CD4-positive, alpha-beta T cell treated with Interleukin-10 for 1 hour (primary cell): ENCODE measurements around the gene OPN4.

Experiments
- DNase-seq: peaks from one replicate; pipeline ENCODE4 v3.0.0-alpha.2; 2020

OPN4 gene

DNA sequence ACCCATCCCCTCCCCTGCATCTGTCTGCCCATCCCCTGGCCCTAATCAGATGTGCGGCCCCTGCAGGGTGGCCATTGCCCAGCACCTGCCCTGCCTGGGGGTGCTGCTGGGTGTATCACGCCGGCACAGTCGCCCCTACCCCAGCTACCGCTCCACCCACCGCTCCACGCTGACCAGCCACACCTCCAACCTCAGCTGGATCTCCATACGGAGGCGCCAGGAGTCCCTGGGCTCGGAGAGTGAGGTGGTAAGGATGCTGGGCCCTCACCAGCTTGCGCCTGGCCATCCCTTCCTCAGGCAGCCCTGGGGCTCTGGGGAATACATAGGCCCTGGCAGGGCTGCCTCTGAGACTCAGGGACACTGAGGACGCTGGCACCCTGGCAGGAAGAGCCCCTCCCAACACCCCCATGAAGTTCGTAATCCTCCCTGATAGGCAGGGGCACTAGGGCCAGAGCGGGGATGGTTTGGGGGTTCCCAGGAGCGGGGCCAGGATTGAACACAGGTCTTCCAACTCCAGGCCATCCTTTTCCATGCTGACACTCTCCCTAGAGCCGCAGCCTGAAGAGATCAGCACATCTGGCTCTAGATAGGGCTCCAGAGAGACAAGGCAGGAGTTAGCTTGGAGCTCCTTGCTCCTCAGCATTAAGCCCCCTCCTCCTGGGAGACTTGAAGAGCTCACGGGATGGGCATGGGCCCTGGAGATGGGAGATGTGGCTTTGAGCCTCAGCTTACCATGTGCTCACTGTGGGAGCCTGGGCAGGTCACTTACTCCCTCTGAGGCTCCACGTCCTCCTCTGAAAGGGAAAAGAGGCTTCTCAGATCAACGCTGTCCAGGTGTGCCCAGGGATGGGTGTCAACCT is 8.1 kb downstream of the OPN4 start:
- DNase-seq, result no peak

DNA sequence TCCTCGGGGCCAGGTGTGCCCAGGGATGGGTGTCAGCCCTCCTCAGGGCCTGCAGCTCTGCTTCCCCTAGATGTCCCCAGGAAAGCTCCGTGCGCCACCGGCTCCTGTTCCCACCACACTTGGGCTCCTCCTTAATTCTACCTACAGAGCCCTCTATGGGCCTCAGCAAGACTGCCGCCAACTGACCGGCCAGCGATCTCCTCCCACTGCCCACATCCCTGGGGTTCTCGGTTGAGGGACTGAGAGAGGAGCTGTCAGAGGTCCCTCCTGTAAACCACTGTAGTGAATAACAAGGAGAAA is 8.6 kb downstream of the OPN4 start:
- DNase-seq, result no peak

DNA sequence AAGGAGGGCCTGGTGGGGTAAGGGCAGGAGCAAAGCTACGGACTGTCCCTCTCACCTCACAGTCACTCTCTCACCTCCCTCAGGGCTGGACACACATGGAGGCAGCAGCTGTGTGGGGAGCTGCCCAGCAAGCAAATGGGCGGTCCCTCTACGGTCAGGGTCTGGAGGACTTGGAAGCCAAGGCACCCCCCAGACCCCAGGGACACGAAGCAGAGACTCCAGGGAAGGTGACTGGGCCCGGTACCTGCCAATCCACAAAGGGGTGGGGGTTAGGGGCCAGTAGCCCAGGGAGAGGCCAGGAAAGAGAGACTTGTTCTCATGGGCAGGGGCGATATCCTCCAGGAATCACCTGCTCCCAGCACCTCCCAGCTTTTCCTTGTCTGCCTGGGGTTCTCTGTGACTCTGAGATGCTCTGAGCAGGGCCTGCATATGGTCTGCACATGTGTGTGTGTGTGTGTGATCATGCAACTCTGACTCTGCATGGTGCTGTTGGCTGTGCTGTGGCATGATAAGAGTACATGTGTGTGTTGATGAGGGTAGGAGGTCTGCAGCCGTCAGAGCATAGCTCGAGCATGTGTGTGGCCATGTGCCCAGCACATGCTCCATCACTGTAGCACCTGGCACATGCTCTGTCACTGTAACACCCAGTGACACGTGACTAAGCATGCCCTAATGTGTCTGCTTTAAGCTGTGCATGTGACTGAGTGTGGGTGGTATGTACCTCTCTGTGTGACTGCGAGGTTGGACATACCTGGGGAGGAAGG is 9.4 kb downstream of the OPN4 start:
- no peak for DNase-seq

DNA sequence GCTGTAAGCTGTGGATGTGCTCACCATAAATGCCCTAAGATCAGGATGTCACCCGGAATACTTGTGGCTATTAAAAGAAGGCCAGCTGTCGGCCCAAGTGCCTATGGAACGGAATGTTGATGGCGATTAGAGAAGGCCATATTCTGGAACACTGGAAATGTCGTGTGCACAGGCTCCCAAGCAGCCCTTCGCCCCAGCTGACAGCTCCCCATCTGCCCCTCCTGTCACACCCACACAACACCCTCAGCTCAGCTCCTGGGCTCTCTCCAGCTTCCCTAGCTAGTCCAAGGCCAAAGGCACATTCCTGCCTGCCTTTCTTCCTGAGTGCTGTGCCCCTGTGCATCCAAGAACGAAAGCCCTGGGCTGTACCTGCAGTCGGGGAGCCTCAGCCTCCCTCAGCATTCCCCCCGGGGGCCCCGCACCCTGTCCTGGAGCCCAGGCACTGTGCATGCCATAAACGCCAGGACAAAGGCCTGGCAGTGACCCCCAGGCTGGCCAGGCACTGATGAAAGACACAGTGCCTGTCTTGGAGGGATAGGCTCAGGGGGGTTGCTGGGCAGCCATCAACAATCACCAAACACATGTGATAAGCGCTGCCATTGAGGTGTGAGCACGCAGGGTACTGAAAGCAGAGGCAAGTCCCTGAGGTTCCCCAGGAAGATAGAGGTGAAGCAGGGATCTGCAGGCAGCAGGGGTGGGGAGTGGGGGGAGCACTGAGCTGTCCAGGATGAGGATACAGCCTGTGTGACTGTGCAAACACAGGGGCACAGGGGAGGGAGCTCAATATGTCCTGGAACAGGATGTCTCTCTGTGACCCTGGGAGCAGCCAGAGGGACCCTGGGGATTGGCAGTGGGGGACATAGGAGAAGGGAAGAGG is 10.2 kb downstream of the OPN4 start:
- DNase-seq, result no peak

DNA sequence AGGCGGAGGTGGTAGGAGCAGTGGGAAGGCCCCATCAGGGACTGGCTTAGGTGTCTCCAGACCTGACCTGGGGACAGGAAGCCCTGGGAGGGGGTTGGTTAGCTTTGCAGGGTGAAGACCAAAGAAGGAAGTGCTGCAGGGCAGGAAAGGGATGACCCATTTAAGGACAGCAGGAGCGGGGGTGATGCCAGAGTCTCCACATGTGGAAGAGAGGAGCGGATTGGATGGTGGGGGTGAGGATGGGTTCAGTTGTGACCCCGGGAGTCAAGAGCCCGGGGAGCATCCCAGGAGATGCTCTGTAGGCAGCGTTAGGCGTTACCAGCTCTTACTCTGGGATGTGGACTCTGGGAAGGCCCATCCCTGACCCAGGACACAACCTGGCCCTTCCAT is 10.9 kb downstream of the OPN4 start:
- DNase-seq, result no peak

DNA sequence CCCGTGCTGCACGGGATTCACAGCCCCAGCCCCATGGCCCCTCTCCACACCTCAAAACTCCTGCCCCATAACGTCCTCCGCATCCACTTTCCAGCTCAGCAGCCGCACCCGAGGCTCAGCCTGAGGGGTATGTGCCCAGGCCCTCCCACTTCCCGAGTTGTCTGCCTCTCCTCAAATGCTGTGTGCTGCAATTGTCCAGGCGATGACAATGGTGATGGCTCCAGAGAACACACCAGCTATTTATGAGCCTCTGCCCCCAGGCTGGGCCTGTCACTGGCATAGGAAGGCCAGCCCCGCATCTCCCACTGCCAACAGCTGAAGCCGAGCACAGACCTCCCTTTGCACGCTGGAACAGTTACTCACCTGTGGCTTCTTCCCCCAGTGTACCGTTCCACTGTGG is 11.5 kb downstream of the OPN4 start:
- DNase-seq, result no peak

DNA sequence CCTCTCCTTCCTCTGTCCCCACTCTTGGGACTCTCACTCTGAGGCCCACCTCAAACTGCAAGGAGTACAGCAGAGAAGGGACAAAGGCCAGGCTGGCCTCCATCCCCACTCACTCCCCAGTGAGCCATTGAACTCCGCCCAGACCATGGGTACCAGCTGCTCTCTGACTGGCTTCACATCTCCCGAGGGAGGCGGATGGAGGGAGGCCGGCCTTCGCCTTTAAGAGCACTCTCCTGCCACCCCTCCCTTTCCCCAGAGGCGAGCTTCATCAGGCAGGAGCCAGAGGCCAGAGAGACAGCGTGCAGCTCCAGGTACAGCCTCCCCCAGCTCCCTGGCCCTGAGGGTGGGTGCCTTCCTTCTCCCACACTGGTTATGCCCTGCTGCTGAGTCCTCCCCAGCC is 12.2 kb downstream of the OPN4 start:
- no peak for DNase-seq

DNA sequence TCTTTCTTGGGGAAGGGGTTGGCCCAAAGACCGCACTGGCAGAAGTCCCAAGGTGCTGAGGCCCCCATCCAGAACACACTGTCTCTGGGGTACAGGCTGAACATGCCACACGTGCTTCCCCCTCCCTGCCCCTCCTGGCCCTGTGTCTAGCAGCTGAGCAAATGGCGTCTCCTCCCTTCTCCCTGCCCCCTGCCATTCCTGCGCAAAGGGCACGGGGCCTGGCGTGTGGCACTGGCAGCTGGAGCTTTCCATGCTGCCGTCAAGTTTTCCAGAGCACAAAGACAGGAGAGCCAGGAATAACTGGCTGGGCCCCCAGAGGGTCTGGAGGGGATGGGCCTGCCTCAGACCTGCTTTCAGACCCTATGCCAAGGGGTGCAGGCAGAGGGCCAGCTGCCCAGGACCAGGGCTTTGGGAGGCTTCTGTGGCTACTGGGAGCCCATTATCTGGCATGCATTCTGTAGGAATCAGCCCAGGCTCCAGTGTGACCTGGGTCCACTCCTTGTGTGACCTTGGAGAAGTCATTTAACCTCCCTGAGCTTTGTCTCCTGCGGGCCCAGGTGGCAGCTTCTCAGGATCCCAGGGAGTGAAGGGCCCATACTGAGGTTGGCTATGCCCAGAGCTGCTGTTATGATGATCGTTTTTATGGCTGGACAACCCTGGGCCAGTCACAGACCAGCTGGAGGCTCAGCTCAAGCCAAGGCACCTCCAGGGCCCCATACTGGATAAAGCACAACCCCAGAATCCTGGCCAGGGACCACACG is 13.3 kb downstream of the OPN4 start:
- no peak for DNase-seq

DNA sequence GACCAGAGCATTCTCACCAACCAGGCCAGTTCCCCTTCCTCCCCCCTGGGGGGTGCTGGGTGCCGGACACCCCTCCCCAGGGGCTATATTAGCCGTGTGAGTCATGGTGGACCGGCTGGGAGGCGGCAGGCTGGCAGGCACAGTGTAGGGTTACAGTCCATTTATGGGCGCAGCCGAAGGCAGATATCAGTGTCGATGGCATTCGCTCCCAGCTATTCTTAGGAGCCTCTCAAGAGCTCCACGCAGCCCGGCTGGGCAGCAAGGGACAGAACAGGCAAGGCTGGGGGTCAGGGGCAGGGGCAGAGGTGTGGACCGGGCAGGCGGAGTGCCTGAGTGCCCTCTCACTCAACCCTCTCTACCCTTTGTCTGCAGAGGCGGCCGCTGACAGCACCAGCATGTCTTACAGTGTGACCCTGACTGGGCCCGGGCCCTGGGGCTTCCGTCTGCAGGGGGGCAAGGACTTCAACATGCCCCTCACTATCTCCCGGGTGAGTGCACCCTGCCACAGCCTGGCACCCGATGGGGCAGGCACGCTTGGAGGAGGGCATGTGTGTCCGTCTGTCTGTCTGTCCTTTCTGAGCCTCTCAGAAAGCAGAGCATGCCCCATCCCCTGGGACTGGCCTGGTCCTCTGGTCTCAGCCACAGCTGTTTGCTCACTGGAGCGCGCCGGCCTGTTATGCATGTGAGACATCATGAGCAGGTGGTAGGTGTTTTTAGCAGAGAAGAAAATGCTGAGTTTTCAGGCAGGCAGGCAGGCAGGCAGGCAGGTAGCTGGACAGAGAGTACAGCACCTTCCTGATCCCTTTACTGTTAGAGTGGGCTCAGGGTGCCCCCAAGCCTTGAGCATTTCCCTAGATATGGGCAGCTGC is 14.2 kb downstream of the OPN4 start, which contains the start of gene LDB3:
Gene LDB3, plus strand, starts transcription at position 215 of the 869 bp plus-strand sequence. Its CDS starts 181 bp downstream, at position 396.
- no peak for DNase-seq

DNA sequence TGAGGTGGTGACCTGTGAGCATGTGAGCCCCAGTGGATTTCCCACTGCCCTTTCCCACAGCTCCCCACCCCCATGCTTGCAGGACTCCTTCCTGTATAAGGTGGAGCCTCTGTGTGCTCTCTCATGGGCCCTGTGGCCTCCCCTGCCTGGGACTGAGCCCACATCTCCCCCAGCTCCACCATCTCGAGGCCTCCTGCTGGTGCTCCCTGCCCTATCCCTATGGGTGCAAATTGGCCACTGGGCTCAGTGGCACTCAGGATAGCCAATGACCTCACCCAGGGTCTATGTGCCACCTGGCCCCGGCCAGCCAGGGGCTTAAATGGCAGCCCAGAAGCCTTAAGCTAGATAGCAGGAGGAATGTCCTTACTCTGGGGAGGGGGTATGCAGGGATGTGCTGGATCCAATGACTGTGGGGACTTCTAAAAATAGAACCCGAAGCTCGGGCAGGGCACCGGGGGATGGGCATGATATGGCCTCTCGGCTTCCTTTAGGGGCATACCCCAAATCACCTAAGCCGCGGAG is 16.0 kb downstream of the OPN4 start:
- no peak for DNase-seq

DNA sequence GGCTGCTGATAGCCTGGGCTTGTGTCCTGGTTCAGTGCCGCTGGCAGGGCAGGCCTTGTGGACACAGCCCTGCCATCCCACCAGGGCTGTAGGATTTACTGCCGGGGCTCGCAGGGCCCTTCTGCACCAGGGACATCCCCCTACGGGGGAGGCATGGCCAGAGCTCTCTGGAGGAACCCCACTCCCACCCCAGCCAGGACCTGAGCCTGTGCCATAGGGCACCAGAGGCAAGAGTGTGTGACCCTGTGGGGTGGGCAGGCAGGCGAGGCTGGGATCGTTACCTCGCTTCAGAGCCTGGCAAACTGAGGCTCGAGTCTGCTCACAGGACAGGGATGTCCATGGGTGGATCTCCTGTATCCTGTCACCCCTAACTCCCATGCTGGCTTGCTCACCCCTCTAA is 16.5 kb downstream of the OPN4 start:
- no peak for DNase-seq

DNA sequence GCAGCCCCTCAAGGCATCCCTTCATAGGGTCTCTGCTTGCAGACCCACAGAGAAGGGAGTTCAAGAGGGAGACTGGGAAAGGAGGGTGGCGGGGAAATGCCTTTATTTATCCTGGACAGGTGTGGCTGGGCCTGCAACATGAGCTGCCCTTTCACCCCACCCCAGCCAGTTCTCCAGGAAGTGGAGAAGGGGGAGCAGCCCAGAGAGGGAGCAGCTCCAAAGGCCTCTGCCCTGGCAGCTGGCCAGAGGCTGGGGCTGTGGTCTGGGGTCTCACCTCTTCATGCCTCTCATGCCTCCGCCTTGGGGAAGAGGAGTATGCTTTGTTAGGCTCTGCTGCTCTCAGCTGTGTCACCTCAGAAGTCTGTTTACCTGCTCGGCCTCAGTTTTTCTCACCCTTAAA is 17.1 kb downstream of the OPN4 start:
- no peak for DNase-seq

DNA sequence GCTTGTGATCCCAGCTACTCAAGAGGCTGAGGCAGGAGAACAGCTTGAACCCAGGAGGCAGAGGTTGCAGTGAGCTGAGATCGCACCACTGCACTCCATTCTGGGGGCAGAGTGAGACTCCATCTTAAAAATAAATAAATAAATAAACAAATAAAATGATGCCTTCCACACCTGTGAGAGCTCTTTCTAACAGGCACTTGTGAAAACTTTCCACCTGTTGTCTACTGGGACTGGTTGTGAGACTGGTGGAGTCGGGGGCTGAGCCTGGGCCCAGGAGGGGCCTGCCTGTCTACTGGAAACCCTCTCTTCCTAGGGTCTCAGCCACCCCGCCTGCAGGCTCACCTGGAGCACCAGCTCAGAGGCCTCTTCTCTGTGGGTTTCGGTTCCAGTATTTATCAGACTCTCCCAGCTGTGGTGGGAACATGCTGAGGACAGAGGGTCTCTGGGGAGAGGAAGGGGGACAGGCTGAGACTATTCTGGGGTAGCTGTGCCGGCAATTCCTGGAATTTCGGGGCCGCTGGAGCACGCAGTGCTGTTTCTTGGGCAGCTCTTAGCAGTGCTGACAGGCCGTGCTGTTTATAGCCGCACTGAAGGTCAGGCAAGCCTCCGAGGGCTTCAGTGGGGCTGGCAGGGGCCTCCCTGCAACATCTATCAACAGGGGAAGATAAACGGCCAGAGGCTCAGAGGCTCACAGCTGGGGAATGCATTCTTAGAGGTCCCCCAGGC is 17.8 kb downstream of the OPN4 start:
- DNase-seq, result no peak

DNA sequence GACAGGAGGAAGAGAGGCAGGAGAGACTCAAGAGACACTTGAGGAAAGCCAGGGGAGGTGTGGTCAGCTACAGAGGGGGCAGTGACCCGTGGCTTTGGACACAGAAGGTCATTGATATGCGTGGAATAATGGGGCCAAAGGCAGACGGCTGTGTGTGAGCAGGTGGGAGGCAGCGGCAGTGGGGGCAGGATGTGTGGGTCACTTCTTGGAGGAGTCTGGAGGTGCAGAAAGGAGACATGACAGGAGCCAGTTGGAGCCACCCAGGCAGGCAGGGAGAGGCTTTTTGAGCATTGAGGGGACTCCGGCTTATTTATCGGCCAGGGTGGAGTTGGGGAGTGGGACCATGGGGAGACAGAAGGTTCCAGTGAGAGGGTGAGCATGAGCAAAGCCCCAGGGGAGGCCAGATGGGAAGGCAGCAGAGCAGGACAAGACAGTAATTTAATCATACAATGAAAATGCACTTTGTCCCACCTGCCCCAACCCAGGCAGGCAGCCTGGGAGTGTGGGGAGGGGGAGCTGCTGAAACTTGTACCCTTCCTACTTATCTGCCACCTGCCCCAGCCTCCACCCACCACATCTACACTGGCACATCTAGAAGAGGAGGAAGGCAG is 19.0 kb downstream of the OPN4 start:
- DNase-seq, result no peak

DNA sequence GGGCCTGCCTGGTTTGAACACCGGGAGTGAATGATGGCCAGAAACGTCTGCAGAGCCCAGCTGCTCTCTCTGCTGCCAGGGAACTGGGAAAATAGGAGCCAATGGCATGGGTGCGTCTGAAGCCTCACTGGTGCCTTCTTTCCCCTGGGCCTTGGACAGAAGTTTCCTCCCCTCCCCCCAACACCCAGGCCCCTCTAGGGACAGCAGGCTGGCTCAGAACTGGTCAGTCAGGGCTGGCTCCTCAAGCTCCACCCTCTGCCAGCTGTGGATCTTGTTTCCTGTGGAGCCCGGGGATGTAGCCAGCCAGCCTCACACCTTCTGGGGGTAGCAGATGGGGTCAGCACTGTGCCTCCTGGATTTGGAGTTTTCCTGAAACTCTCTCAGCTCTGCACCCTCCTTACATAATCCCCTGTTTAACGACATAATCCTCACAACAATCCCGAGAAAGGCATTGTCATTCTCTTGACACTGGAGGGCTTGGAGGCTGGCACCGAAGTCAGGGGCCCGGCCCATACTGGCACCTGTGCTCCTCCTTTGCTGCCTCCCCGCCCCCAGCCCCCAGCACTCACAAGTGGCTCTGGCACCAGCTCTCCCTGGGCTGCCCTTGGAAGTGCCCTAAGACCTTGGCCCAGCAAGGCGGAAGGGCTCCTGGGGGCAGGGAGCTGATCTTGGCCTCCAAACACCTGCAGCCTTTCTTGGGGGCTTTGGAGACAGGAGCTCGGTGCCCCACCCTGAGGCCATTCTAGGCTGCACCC is 19.7 kb downstream of the OPN4 start:
- DNase-seq, result no peak

DNA sequence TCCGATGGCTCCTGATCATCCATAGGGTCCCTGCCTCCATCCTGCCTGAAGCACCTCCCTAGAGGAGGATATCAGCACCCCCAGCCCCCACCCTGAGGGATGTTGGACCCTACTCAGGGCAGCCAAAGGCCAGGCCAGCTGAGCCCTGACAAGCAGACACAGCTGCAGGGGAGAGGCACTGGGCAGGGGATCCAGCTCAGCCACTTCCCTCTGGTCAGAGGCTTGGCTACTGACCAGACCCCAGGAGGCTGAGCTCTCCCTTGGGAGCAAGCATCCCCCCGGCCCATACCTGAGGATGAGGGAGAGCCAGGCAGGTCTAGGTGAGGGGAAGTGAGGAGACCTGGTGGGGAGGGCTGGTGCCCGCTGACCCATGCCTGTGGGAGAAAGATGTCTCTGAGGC is 20.6 kb downstream of the OPN4 start:
- no peak for DNase-seq

DNA sequence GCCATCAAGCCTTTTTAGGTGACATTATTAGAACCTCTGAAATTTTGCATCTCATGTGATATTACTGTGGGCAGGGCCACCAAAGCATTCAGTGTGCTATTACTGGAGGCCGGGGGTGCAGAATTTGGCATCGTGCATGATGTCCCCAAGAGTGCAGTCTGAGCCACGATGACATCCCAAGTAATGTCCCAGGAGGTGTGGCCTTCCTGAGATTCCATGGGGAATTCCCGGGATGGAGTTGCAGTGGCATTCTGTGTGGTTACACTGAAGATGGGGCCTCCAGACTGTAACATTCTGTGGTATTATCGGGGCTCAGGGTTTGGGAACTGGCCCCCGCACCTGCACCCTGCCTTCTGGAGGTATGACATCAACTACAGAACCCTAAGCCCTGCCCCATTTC is 23.0 kb downstream of the OPN4 start:
- DNase-seq, result no peak

DNA sequence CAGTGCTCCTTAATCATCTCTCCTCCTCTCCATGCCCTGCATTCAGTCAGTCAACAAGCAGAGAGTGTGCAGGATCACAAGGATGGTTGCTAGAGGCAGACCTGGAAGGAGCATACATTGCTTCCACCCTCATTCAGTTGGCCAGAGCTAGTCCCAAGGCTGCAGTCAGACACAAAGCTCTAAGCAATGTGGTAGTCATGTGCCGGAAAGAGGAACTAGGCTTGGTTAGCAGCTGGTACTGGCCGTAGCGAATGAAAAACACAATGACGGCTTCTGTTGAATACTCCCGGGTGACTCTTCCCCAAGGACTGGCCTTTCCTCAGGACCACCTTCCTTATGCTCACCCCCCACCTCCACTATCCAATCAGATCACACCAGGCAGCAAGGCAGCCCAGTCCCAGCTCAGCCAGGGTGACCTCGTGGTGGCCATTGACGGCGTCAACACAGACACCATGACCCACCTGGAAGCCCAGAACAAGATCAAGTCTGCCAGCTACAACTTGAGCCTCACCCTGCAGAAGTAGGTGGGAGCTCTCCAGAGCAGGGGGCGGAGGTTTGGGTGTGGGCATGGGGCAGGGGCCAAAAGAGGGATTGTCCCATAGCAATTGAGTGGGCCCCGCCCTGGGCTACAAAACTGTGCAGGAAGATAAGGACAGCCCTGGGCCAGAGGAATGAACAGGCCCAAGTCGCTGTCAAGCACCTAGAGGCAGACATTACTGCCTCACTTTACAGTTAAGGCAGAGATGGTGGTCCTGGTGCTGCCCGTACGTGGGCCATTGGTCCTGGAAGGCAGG is 24.8 kb downstream of the OPN4 start:
- no peak for DNase-seq

DNA sequence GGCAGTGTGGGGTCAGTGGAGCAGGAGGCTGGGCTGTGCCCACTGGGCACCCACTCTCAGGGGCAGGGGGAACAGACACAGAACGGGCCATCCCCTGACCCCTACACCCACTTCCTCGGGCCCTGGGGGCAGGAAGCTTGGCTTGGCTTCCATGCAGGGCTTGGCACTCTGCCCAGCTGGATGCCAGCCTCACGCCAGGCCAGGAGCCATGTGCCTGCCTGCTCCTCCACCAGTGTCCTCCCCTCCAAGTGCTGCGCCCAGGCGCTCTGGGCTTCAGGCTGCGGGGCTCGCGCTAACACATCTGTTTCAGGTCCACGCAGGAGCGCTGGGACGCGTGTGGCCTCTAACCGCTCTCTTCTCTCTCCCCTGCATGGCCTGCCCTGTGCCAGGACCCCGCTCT is 26.7 kb downstream of the OPN4 start:
- DNase-seq, result no peak
